ENCODE results near the gene PARP16. TPM values are rescaled to one million over a fixed set of nuclear protein-coding genes. Genes with fewer than 3 reads are reported as not detected.

The PARP16 gene
- total and polyA plus RNA-seq, 9 of the 15 experiments (the other 6 are each of a cell fraction or from before 2014, with no cell fraction given): 3.0 to 9.9 (median 5.8) TPM

GRCh38 chr15:65286704-65287519, at the start of gene PARP16 (continued):
- peak in 1 of 2 experiments; percentile 68; a peak in 2 of 4 replicates for TF ChIP-seq NRF1 (conservative IDR thresholded peaks at IDR 0.05 in 1 of 2, IDR thresholded peaks at IDR 0.05 in 1 of 2)
- TF ChIP-seq PHF8 (IDR thresholded peaks at IDR 0.05; ENCODE audit: borderline replicate concordance, low read length): peak; percentile 83; the same call in 1 of the 2 replicates
- TF ChIP-seq KDM1A (IDR thresholded peaks at IDR 0.05): no peak
- TF ChIP-seq NCOA4 (IDR thresholded peaks at IDR 0.05; ENCODE audit: partially characterized antibody): no peak
- TF ChIP-seq UBTF (IDR thresholded peaks at IDR 0.05; ENCODE audit: borderline replicate concordance in 1 of 2, low read depth in 2 of 2, low read length in 2 of 2): no peak
- TF ChIP-seq ZNF407 (IDR thresholded peaks at IDR 0.05; ENCODE audit: low read depth): no peak
- no peak for TF ChIP-seq RBM22 (IDR thresholded peaks at IDR 0.05; ENCODE audit: low read depth, low read length, poor library complexity, severe bottlenecking)
- TF ChIP-seq ZNF449 (CRISPR knock-in tag; IDR thresholded peaks at IDR 0.05): no peak
- TF ChIP-seq, protein P1, sequence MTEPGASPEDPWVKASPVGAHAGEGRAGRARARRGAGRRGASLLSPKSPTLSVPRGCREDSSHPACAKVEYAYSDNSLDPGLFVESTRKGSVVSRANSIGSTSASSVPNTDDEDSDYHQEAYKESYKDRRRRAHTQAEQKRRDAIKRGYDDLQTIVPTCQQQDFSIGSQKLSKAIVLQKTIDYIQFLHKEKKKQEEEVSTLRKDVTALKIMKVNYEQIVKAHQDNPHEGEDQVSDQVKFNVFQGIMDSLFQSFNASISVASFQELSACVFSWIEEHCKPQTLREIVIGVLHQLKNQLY (CRISPR knock-in tag; conservative IDR thresholded peaks at IDR 0.05): no peak
- TF ChIP-seq ZNF785 (CRISPR knock-in tag; IDR thresholded peaks at IDR 0.05): no peak
- peak; percentile 16; the same call in 1 of the 2 replicates for TF ChIP-seq NFIC (IDR thresholded peaks at IDR 0.05)
- TF ChIP-seq EP300 (IDR thresholded peaks at IDR 0.05; ENCODE audit: low read length): no peak

Data from K562 (cell line).